Measurements from ENCODE around the gene GNB1L. TPM values are rescaled to one million over a fixed set of nuclear protein-coding genes. Genes with fewer than 3 reads are reported as not detected.
"Not testable (repeated sequence)": the region's sequence is repeated elsewhere in the genome, so short reads cannot be mapped to it uniquely, and the experiment has no call there.

GNB1L gene
- total and polyA plus RNA-seq, 10 of the 15 experiments (the other 5 are each of a cell fraction or from before 2014, with no cell fraction given), result 0.21 to 19.4 (median 6.8) TPM

DNA sequence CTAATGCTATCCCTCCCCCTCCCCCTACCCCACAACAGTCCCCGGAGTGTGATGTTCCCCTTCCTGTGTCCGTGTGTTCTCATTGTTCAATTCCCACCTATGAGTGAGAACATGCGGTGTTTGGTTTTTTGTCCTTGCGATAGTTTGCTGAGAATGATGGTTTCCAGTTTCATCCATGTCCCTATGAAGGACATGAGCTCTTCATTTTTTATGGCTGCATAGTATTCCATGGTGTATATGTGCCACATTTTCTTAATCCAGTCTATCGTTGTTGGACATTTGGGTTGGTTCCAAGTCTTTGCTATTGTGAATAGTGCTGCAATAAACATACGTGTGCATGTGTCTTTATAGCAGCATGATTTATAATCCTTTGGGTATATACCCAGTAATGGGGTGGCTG lies 77.5 kb downstream of the GNB1L start:
- FAIRE-seq; BruUV-seq (replicated peaks); H3K79me2 ChIP-seq (ENCODE audit: control insufficient read depth, insufficient read depth, low read length); H3K27ac ChIP-seq (ENCODE audit: control insufficient read depth, insufficient read depth); H3K4me1 ChIP-seq (ENCODE audit: control insufficient read depth, insufficient read depth, low read length); H3K27me3 ChIP-seq (replicated peaks in 1 of 2; ENCODE audit: control insufficient read depth in 2 of 2, insufficient read depth in 2 of 2, low read length in 1 of 2); SMC1A ChIA-PET (ENCODE audit: uncharacterized antibody, unreplicated experiment); intact Hi-C loops (cut with micrococcal nuclease; ENCODE audit: unreplicated experiment); RAD21 ChIA-PET (ENCODE audit: unreplicated experiment); H3K4me3 ChIP-seq; H2AFZ ChIP-seq (ENCODE audit: control insufficient read depth, low read depth, low read length); H3K9ac ChIP-seq (ENCODE audit: control insufficient read depth, insufficient read depth, low read length); H3K36me3 ChIP-seq (ENCODE audit: control insufficient read depth in 2 of 2, insufficient read depth in 2 of 2, low read length in 1 of 2); H3K9me3 ChIP-seq (replicated peaks; ENCODE audit: control insufficient read depth, insufficient read depth, low read length); H3K4me2 ChIP-seq (ENCODE audit: control insufficient read depth, insufficient read depth); in situ Hi-C loops (cut with MboI); POLR2A ChIA-PET; H4K20me1 ChIP-seq (ENCODE audit: control insufficient read depth, insufficient read depth); ATAC-seq; DNase-seq (ENCODE audit: low read depth, low spot score): not testable (repeated sequence)
- CTCF ChIA-PET, result interaction anchor here (1.1 to 1.3 kb wide), 2 partner anchors 15 to 133 kb away, joined by 3 to 5 read pairs; no protein-coding TSS in a partner anchor
- WGBS (ENCODE audit: insufficient coverage, insufficient replicate concordance, low lambda C conversion rate, missing lambda C conversion rate), result 79% methylated on average over 5 of the region's 6 CpGs

DNA sequence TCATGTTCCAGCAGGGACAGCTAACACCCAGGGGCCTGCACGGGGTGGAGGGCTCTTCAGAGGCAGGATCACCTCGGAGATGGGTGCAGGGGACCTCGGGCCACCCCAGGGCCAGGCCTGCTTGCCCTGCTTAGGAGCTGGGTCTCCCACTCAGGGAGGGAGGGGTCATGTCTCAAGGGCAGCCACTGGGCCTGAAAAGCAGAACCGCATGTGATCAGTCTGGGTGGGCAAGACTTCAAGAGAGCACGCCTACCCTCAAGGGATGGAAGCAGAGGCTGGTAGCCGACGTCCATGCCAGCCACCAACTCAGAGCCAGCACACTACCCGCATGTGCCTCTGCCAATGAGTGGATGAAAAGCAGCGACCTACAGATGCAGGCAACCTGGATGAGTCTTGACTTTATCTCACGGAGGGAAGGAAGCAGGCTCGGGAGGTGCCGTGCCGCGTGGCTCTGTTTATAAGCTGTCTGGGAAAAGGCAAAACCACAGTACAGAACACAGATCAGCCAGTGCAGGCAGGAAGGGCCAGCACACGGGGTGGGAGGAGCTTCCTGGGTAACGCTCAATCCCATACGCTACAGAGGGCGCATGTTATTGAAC lies 78.1 kb downstream of the GNB1L start:
- Histone ChIP-seq H3K9ac (ENCODE audit: control insufficient read depth, insufficient read depth, low read length) (no peak overlapping the region), H4K20me1 (ENCODE audit: control insufficient read depth, insufficient read depth) (no peaks in the 10 kb centered on the region), H3K27me3 (replicated peaks in 1 of 2; ENCODE audit: control insufficient read depth in 2 of 2, insufficient read depth in 2 of 2, low read length in 1 of 2) (no peaks in the 10 kb centered on the region; a peak in 1 of 4 replicates), H3K4me3 (no peak overlapping the region), H3K4me1 (ENCODE audit: control insufficient read depth, insufficient read depth, low read length) (peaks cover 9% of the 10 kb centered on the region), H2AFZ (ENCODE audit: control insufficient read depth, low read depth, low read length) (no peak overlapping the region), H3K27ac (ENCODE audit: control insufficient read depth, insufficient read depth) (no peak overlapping the region), H3K79me2 (ENCODE audit: control insufficient read depth, insufficient read depth, low read length) (no peaks in the 10 kb centered on the region), H3K4me2 (ENCODE audit: control insufficient read depth, insufficient read depth) (no peak overlapping the region), H3K36me3 (ENCODE audit: control insufficient read depth in 2 of 2, insufficient read depth in 2 of 2, low read length in 1 of 2) (no peaks in the 10 kb centered on the region), H3K9me3 (replicated peaks; ENCODE audit: control insufficient read depth, insufficient read depth, low read length) (no peaks in the 10 kb centered on the region)
- DNase-seq (ENCODE audit: low read depth, low spot score), result no peak
- ChIA-PET POLR2A (interaction anchor here (1.2 kb wide), 1 partner anchor 79 kb away, joined by 4 read pairs; no protein-coding TSS in a partner anchor), SMC1A (ENCODE audit: uncharacterized antibody, unreplicated experiment) (no interaction called here), CTCF (interaction anchor here (1.1 to 1.3 kb wide), 2 partner anchors 15 to 134 kb away, joined by 3 to 5 read pairs; no protein-coding TSS in a partner anchor), RAD21 (ENCODE audit: unreplicated experiment) (interaction anchor here (1.0 to 1.1 kb wide), 2 partner anchors 14 to 46 kb away, joined by 3 read pairs; no protein-coding TSS in a partner anchor)
- intact Hi-C loops (cut with micrococcal nuclease; ENCODE audit: unreplicated experiment) (no loop called here), in situ Hi-C loops (cut with MboI) (no loop called here)
- no TSS peak for BruUV-seq (replicated peaks)
- FAIRE-seq, result no peak
- TF ChIP-seq, protein P1, sequence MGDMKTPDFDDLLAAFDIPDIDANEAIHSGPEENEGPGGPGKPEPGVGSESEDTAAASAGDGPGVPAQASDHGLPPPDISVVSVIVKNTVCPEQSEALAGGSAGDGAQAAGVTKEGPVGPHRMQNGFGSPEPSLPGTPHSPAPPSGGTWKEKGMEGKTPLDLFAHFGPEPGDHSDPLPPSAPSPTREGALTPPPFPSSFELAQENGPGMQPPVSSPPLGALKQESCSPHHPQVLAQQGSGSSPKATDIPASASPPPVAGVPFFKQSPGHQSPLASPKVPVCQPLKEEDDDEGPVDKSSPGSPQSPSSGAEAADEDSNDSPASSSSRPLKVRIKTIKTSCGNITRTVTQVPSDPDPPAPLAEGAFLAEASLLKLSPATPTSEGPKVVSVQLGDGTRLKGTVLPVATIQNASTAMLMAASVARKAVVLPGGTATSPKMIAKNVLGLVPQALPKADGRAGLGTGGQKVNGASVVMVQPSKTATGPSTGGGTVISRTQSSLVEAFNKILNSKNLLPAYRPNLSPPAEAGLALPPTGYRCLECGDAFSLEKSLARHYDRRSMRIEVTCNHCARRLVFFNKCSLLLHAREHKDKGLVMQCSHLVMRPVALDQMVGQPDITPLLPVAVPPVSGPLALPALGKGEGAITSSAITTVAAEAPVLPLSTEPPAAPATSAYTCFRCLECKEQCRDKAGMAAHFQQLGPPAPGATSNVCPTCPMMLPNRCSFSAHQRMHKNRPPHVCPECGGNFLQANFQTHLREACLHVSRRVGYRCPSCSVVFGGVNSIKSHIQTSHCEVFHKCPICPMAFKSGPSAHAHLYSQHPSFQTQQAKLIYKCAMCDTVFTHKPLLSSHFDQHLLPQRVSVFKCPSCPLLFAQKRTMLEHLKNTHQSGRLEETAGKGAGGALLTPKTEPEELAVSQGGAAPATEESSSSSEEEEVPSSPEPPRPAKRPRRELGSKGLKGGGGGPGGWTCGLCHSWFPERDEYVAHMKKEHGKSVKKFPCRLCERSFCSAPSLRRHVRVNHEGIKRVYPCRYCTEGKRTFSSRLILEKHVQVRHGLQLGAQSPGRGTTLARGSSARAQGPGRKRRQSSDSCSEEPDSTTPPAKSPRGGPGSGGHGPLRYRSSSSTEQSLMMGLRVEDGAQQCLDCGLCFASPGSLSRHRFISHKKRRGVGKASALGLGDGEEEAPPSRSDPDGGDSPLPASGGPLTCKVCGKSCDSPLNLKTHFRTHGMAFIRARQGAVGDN (IDR thresholded peaks at IDR 0.05), result 0 out of 2 replicates have a peak, but pooled peaks have one; percentile 20
- no peak for TF ChIP-seq ZZZ3 (IDR thresholded peaks at IDR 0.05; ENCODE audit: control insufficient read depth, insufficient read length, low read depth)
- WGBS (ENCODE audit: insufficient coverage, insufficient replicate concordance, low lambda C conversion rate, missing lambda C conversion rate), result 17% methylated on average over 18 of the region's 18 CpGs
- peak; percentile 16; the same call in 2 of the 3 replicates for ATAC-seq

Data from GM12878 (cell line).